PC-9 (cell line): ENCODE measurements around the gene CEACAM6.
"Not testable (repeated sequence)": the region's sequence is repeated elsewhere in the genome, so short reads cannot be mapped to it uniquely, and the experiment has no call there.

Experiments used
- EZH2 ChIP-seq: fragments of 200-600 bp; sonication (generic); IDR thresholded peaks from 2 replicates; pipeline ENCODE4 v1.8.0; 2017; ENCODE audit warnings: antibody characterized with exemption, low read depth
- TF ChIP-seq, protein P1 (sequence below): fragments of 200-600 bp; sonication (generic); conservative IDR thresholded peaks from 2 replicates; pipeline ENCODE4 v1.6.1; 2017; ENCODE audit warnings: mixed run types, antibody characterized with exemption, mild to moderate bottlenecking, moderate library complexity

DNA sequence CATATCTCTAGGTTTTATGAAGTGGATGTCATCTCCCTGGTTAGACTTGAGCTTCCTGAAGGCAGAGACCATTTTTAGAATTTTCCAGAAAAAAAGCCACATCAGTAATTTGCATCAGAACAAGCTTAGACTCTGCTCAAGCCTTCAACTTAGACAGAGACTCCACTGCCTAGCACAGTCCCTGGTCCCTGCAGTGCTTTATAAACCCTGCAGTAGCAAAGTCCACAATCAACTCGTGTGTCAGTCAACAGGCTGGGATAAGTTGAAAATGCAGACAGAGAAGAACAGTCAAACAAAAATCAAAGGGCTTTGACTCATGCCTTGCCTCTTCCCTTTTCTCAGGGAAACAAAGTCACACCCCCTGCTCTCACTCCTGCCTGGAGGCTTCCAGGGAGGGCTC is 33.2 kb downstream of the CEACAM6 start:
- TF ChIP-seq, protein P1, sequence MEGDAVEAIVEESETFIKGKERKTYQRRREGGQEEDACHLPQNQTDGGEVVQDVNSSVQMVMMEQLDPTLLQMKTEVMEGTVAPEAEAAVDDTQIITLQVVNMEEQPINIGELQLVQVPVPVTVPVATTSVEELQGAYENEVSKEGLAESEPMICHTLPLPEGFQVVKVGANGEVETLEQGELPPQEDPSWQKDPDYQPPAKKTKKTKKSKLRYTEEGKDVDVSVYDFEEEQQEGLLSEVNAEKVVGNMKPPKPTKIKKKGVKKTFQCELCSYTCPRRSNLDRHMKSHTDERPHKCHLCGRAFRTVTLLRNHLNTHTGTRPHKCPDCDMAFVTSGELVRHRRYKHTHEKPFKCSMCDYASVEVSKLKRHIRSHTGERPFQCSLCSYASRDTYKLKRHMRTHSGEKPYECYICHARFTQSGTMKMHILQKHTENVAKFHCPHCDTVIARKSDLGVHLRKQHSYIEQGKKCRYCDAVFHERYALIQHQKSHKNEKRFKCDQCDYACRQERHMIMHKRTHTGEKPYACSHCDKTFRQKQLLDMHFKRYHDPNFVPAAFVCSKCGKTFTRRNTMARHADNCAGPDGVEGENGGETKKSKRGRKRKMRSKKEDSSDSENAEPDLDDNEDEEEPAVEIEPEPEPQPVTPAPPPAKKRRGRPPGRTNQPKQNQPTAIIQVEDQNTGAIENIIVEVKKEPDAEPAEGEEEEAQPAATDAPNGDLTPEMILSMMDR = not testable (repeated sequence)
- TF ChIP-seq EZH2 = not testable (repeated sequence)
